Measurements from ENCODE around the gene NSFL1C. TPM values are rescaled to one million over a fixed set of nuclear protein-coding genes. Genes with fewer than 3 reads are reported as not detected.

NSFL1C gene
- total and polyA plus RNA-seq, 12 donors, result 46.1 to 510 (median 98.9) TPM

DNA sequence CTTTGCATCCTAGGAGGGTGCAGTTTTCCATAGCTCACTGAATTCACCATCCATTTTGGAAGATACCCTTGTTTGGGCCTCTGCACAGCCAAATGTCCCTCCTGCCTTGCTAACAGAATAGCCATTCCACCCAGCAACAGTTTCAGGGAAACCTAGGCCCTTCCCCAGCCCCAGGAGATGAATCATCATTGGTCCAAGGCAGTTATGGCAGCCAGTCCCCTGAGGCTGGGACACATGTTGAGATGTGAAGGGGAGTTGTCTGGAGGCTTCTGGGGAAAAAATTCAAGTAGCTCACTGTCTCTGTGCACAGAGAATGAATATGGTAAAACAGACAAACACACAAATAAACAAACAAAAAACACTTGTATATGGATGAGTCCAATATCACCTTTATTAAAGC is 41.9 kb upstream of the NSFL1C start:
- no peaks in the 10 kb centered on the region for H3K4me1 ChIP-seq (replicated peaks in 1 of 2)
- TF ChIP-seq POLR2A (IDR thresholded peaks at IDR 0.05), result no peak
- TF ChIP-seq, protein P1, sequence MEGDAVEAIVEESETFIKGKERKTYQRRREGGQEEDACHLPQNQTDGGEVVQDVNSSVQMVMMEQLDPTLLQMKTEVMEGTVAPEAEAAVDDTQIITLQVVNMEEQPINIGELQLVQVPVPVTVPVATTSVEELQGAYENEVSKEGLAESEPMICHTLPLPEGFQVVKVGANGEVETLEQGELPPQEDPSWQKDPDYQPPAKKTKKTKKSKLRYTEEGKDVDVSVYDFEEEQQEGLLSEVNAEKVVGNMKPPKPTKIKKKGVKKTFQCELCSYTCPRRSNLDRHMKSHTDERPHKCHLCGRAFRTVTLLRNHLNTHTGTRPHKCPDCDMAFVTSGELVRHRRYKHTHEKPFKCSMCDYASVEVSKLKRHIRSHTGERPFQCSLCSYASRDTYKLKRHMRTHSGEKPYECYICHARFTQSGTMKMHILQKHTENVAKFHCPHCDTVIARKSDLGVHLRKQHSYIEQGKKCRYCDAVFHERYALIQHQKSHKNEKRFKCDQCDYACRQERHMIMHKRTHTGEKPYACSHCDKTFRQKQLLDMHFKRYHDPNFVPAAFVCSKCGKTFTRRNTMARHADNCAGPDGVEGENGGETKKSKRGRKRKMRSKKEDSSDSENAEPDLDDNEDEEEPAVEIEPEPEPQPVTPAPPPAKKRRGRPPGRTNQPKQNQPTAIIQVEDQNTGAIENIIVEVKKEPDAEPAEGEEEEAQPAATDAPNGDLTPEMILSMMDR (IDR thresholded peaks at IDR 0.05), result no peak
- intact Hi-C loops (cut with DNase I), result no loop called here
- H3K4me3 ChIP-seq, result no peak overlapping the region
- no peaks in the 10 kb centered on the region for H3K27me3 ChIP-seq
- no peaks in the 10 kb centered on the region for H3K36me3 ChIP-seq (replicated peaks in 1 of 2)
- no peaks in the 10 kb centered on the region for H3K9me3 ChIP-seq (replicated peaks in 1 of 3)
- no peak for DNase-seq
- no peak overlapping the region for H3K27ac ChIP-seq

DNA sequence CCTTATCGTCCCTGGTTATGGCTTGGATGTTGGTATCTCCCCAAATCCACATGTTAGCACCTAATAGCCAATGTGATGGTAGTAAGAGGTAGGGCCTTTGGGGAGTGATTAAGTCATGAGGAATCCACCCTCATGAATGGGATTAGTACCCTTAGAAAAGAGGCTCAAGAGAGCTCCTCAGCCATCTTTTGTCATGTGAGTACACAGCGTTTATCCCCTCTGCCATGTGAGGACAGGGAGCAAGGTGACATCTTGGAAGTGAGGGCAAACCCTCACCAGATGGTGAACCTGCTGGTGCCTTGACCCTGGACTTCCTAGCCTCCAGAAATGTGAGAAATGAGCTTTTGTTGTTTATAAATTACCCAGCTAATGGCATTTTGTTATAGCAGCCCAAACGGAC is 40.6 kb upstream of the NSFL1C start:
- H3K27ac ChIP-seq, result no peak overlapping the region
- no peak for DNase-seq
- H3K27me3 ChIP-seq, result no peaks in the 10 kb centered on the region
- H3K36me3 ChIP-seq (replicated peaks in 1 of 2), result no peaks in the 10 kb centered on the region
- WGBS, 4 donors, result 57 to 70% (median 61%) methylated on average over 3 of the region's 3 CpGs
- TF ChIP-seq POLR2A (IDR thresholded peaks at IDR 0.05), result no peak
- TF ChIP-seq, protein P1 (IDR thresholded peaks at IDR 0.05), result no peak
- no peak overlapping the region for H3K4me3 ChIP-seq
- H3K4me1 ChIP-seq (replicated peaks in 1 of 2), result no peaks in the 10 kb centered on the region
- intact Hi-C loops (cut with DNase I), result no loop called here
- no peaks in the 10 kb centered on the region for H3K9me3 ChIP-seq (replicated peaks in 1 of 3)

DNA sequence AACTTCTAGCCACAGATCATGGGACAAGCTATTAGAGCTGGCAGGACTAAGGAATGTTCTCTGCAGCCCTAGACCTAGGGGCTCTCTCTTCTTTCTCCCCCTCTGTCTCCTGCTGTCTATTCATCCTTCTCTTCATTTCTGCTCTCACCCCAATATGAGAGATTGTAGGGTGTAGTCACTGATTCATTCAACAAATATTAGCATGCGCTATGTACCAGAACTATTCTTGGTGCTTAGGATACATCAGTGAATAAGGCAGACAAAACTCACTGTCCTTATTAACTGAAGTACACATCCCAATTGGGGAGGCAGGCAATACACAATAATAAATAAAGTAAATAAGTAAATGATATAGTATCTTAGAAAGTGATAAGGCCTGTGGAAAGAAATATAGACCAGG is 39.2 kb upstream of the NSFL1C start:
- no peaks in the 10 kb centered on the region for H3K36me3 ChIP-seq (replicated peaks in 1 of 2)
- H3K9me3 ChIP-seq (replicated peaks in 1 of 3), result no peaks in the 10 kb centered on the region

DNA sequence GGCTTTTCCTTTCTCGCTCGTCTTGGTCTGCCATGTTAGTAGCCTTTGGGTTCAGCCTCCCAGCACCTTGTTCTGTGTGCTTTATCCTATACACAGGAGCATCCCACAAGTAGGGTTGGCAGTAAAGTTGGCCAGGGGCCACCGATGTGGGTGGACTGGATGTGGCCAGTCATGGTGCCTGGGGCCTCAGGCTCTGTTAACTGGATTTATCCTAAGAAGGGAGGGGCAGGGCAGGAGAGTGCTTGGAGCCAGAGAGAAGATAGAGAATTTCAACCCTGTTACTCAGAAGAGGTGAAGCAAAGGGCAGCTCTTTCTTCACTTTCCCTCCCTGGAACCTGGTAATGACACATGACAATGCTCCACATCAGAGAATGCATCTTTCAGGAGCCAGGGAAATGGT is 38.7 kb upstream of the NSFL1C start:
- intact Hi-C loops (cut with DNase I), result no loop called here
- TF ChIP-seq, protein P1 (IDR thresholded peaks at IDR 0.05), result no peak
- no peak for TF ChIP-seq POLR2A (IDR thresholded peaks at IDR 0.05)
- H3K9me3 ChIP-seq (replicated peaks in 1 of 3), result no peaks in the 10 kb centered on the region
- peaks cover 4% of the 10 kb centered on the region for H3K27me3 ChIP-seq
- H3K36me3 ChIP-seq (replicated peaks in 1 of 2), result no peaks in the 10 kb centered on the region
- H3K27ac ChIP-seq, result no peak overlapping the region
- H3K4me3 ChIP-seq, result no peak overlapping the region
- 72 to 87% (median 79%) methylated on average over 3 of the region's 3 CpGs for WGBS, 4 donors
- DNase-seq, result no peak
- H3K4me1 ChIP-seq (replicated peaks in 1 of 2), result no peaks in the 10 kb centered on the region

More for the DNA sequence above, 39.2 kb upstream of the NSFL1C start:
- Histone ChIP-seq H3K27me3 (peaks cover 1% of the 10 kb centered on the region), H3K27ac (no peak overlapping the region), H3K4me3 (no peak overlapping the region), H3K4me1 (replicated peaks in 1 of 2) (no peaks in the 10 kb centered on the region)
- TF ChIP-seq POLR2A (IDR thresholded peaks at IDR 0.05), result no peak
- TF ChIP-seq, protein P1 (IDR thresholded peaks at IDR 0.05), result no peak
- intact Hi-C loops (cut with DNase I), result no loop called here
- no peak for DNase-seq
- 0 to 98% (median 71%) methylated on average over 1 of the region's 1 CpG for WGBS, 4 donors
